Transverse colon (tissue), 4 donors: ENCODE results near the gene SUCO.

Source experiments
- CTCF ChIP-seq, 5 experiments: fragments of 200-600 bp in 3 of 5; fragments of 450-650 bp in 2 of 5; sonication (generic) in 3 of 5; IDR thresholded peaks; 1 replicate in 2 of 5; 2 replicates in 3 of 5; pipeline ENCODE4 v1.5.1; 2016 to 2017; ENCODE audit warnings: antibody characterized with exemption in 5 of 5, inconsistent platforms in 3 of 5, mild to moderate bottlenecking in 2 of 5, moderate library complexity in 1 of 5
- EP300 ChIP-seq: sonication (generic); formaldehyde crosslinking; IDR thresholded peaks from one replicate; pipeline ENCODE4 v1.6.1; 2017; ENCODE audit warnings: antibody characterized with exemption, low read depth
- POLR2A ChIP-seq: fragments of 450-650 bp; IDR thresholded peaks from one replicate; pipeline ENCODE4 v1.6.1; 2016; ENCODE audit warnings: antibody characterized with exemption, mild to moderate bottlenecking, moderate library complexity
- POLR2AphosphoS5 ChIP-seq, 3 donors: sonication (generic); formaldehyde crosslinking; IDR thresholded peaks; one replicate each; pipeline ENCODE4 v1.6.1; 2016; ENCODE audit warnings: antibody characterized with exemption in 3 of 3

- TF ChIP-seq POLR2A (no peak), CTCF (IDR thresholded peaks at IDR 0.05) (no peak), EP300 (no peak), POLR2AphosphoS5 (IDR thresholded peaks at IDR 0.05) (no peak)
These were observed 113.7 kb downstream of the SUCO start for GRCh38 chr1:172646653-172647052.
